HepG2 (cell line): ENCODE data around the gene NDRG3. TPM values are rescaled to one million over a fixed set of nuclear protein-coding genes. Genes with fewer than 3 reads are reported as not detected.
"Not testable (repeated sequence)": the region's sequence is repeated elsewhere in the genome, so short reads cannot be mapped to it uniquely, and the experiment has no call there.

Experiments
- ATAC-seq: fragments of 200-7000 bp; cut with Tn5 transposase; 3 replicates; pipeline ENCODE4 v1.9.1; 2020; ENCODE audit warnings: mild to moderate bottlenecking, moderate library complexity
- BruUV-seq: library from RNA; stranded (reverse); fragments of 400-500 nt; replicated peaks from 2 replicates; lab custom pipeline; 2021; lab: Mats Ljungman, UMichigan
- CTCF ChIA-PET: fragments of 300-600 bp; formaldehyde crosslinking; extraction: SDS; loops from one replicate; lab custom pipeline; 2021; ENCODE audit warnings: low total read pairs, inconsistent platforms, low intra/inter-chr PET ratio; lab: Yijun Ruan, JAX
- POLR2A ChIA-PET: fragments of 350-600 bp; sonication (Branson Sonifier 250); formaldehyde crosslinking; loops from one replicate; lab custom pipeline; 2020; ENCODE audit warnings: antibody characterized with exemption, inconsistent platforms; lab: Yijun Ruan, JAX
- DNase-seq: peaks from one replicate; pipeline ENCODE4 v3.0.0-alpha.2; 2015; ENCODE audit warnings: low spot score
- FAIRE-seq: peaks from 3 replicates; lab custom pipeline; 2011; peaks lifted over from hg19 to GRCh38; lab: Jason Lieb, UNC
- H2AFZ ChIP-seq: one replicate; pipeline ENCODE4 v1.6.1; 2011; ENCODE audit warnings: low read length, inconsistent platforms
- H3K27ac ChIP-seq: fragments of 300-600 bp; 3 replicates; pipeline ENCODE4 v1.8.0; 2011; ENCODE audit warnings: mixed run types, mild to moderate bottlenecking, mixed read lengths, low read length, inconsistent platforms; ENCODE audit not compliant: insufficient read depth; ENCODE audit errors: extremely low read length
- H3K27me3 ChIP-seq, 2 experiments: fragments of 200-600 bp in 1 of 2; 2 replicates in 1 of 2; 3 replicates in 1 of 2; pipeline versions ENCODE4 v1.6.0 to v1.8.0; 2011; ENCODE audit warnings: low read length in 2 of 2, mild to moderate bottlenecking in 2 of 2, moderate library complexity in 2 of 2, inconsistent platforms in 1 of 2; ENCODE audit not compliant: insufficient read depth in 2 of 2, control insufficient read depth in 1 of 2
- H3K36me3 ChIP-seq, 2 experiments: fragments of 200-600 bp in 1 of 2; replicated peaks in 1 of 2; 2 replicates in 1 of 2; 3 replicates in 1 of 2; pipeline versions ENCODE4 v1.5.1 to v1.8.0; 2011; ENCODE audit warnings: low read length in 2 of 2, inconsistent platforms in 1 of 2; ENCODE audit not compliant: insufficient read depth in 2 of 2, control insufficient read depth in 1 of 2
- H3K4me1 ChIP-seq: 2 replicates; pipeline ENCODE4 v1.5.1; 2012; ENCODE audit warnings: low read length, inconsistent platforms; ENCODE audit not compliant: insufficient read depth
- H3K4me2 ChIP-seq: 2 replicates; pipeline ENCODE4 v1.6.0; 2011; ENCODE audit warnings: low read depth, low read length, inconsistent platforms
- H3K4me3 ChIP-seq, 3 experiments: fragments of 200-600 bp in 1 of 3; sonication (generic), shearing (Covaris generic) in 1 of 3; replicated peaks in 1 of 3; 2 replicates each; pipeline ENCODE4 v1.5.1; 2011 to 2016; ENCODE audit warnings: low read length in 3 of 3, inconsistent platforms in 2 of 3, low read depth in 2 of 3, mild to moderate bottlenecking in 2 of 3, control low read depth in 1 of 3, mixed read lengths in 1 of 3; ENCODE audit not compliant: insufficient read depth in 1 of 3
- H3K79me2 ChIP-seq: one replicate; pipeline ENCODE4 v1.6.1; 2011; ENCODE audit warnings: low read length, inconsistent platforms; ENCODE audit not compliant: insufficient read depth
- H3K9ac ChIP-seq: 2 replicates; pipeline ENCODE4 v1.6.0; 2011; ENCODE audit warnings: mild to moderate bottlenecking, low read depth, low read length, inconsistent platforms; ENCODE audit not compliant: insufficient read depth
- H3K9me3 ChIP-seq: 2 replicates; pipeline ENCODE4 v1.5.1; 2012; ENCODE audit warnings: mild to moderate bottlenecking, low read length
- H4K20me1 ChIP-seq: 2 replicates; pipeline ENCODE4 v1.6.0; 2011; ENCODE audit warnings: inconsistent platforms, mild to moderate bottlenecking, low read length, moderate library complexity; ENCODE audit not compliant: insufficient read depth
- WGBS: methylation state at CpG from one replicate; pipeline ENCODE4 v1.1.6; 2017; ENCODE audit warnings: low lambda C conversion rate; 5-methylcytosine and 5-hydroxymethylcytosine counted together
- in situ Hi-C: cut with HindIII; loops from 2 replicates; pipeline ENCODE4 v1.10.0; 2017; ENCODE audit warnings: low pct_unique_long_range_greater_than_20kb; ENCODE audit not compliant: extremely low pct_ligation_motif_present
- intact Hi-C: fragments of 100-400 bp; cut with micrococcal nuclease; formaldehyde crosslinking; loops from one replicate; pipeline ENCODE4 v1.10.0; 2022; ENCODE audit not compliant: unreplicated experiment
- polyA plus RNA-seq, 8 experiments: library from polyadenylated mRNA; depleted of rRNA in 3 of 8; stranded (reverse) in 7 of 8; unstranded in 1 of 8; fragments of >200 nt; fragmentation: Illumina TruSeq in 4 of 8; extraction: Trizol in 4 of 8; gene quantifications; 2 replicates each; pipeline versions ENCODE4 v1.2.1 to v1.2.3, GENCODE V29; 2011 to 2016; ENCODE audit warnings: low read depth in 4 of 8, missing spikeins in 1 of 8, mixed read lengths in 1 of 8; ENCODE audit not compliant: insufficient read depth in 1 of 8
- total RNA-seq, 5 experiments: library from RNA; depleted of rRNA; stranded (reverse); fragments of >200 nt; fragmentation: Illumina TruSeq; extraction: Trizol; gene quantifications; 2 replicates each; pipeline ENCODE4 v1.2.3, GENCODE V29; 2016; ENCODE audit warnings: low read depth in 1 of 5
- TF ChIP-seq, protein P1 (sequence below), 2 experiments: fragments of 450-650 bp in 1 of 2; sonication (generic) in 1 of 2; formaldehyde crosslinking in 1 of 2; IDR thresholded peaks; 2 replicates each; pipeline versions ENCODE4 v1.6.1 to v1.8.0; 2016 to 2022; ENCODE audit warnings: antibody characterized with exemption in 1 of 2, mild to moderate bottlenecking in 1 of 2, missing genetic modification reagents in 1 of 2

Gene NDRG3
- total and polyA plus RNA-seq, 2 of the 13 experiments (the other 11 are each of a cell fraction or from before 2014, with no cell fraction given) = 36.0 to 40.5 TPM

DNA sequence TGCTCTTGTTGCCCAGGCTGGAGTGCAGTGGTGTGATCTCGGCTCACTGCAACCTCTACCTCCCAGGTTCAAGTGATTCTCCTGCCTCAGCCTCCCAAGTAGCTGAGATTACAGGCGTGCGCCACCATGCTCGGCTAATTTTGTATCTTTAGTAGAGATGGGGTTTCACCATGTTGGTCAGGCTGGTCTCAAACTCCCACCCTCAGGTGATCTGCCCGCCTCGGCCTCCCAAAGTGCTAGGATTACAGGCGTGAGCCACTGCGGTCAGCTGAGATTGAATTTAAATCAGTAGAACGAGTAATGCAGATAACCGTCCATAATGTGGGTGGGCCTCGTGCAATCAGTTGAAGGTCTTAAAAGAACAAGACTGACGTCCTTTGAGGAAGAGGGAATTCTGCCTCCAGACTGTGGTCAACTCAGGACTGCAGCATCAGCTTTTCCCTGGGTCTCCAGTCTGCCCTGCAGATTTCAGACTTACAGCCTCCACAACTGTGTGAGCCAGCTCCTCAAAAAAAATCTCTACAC is 107.0 kb downstream of the NDRG3 start:
- BruUV-seq, in situ Hi-C loops, ATAC-seq, H3K79me2 ChIP-seq, H3K27me3 ChIP-seq, H3K4me3 ChIP-seq, FAIRE-seq, H3K36me3 ChIP-seq, CTCF ChIA-PET, H3K9me3 ChIP-seq, DNase-seq, H3K4me2 ChIP-seq: not testable (repeated sequence)
- peaks cover 48% of the 10 kb centered on the region for H3K4me1 ChIP-seq
- TF ChIP-seq, protein P1, sequence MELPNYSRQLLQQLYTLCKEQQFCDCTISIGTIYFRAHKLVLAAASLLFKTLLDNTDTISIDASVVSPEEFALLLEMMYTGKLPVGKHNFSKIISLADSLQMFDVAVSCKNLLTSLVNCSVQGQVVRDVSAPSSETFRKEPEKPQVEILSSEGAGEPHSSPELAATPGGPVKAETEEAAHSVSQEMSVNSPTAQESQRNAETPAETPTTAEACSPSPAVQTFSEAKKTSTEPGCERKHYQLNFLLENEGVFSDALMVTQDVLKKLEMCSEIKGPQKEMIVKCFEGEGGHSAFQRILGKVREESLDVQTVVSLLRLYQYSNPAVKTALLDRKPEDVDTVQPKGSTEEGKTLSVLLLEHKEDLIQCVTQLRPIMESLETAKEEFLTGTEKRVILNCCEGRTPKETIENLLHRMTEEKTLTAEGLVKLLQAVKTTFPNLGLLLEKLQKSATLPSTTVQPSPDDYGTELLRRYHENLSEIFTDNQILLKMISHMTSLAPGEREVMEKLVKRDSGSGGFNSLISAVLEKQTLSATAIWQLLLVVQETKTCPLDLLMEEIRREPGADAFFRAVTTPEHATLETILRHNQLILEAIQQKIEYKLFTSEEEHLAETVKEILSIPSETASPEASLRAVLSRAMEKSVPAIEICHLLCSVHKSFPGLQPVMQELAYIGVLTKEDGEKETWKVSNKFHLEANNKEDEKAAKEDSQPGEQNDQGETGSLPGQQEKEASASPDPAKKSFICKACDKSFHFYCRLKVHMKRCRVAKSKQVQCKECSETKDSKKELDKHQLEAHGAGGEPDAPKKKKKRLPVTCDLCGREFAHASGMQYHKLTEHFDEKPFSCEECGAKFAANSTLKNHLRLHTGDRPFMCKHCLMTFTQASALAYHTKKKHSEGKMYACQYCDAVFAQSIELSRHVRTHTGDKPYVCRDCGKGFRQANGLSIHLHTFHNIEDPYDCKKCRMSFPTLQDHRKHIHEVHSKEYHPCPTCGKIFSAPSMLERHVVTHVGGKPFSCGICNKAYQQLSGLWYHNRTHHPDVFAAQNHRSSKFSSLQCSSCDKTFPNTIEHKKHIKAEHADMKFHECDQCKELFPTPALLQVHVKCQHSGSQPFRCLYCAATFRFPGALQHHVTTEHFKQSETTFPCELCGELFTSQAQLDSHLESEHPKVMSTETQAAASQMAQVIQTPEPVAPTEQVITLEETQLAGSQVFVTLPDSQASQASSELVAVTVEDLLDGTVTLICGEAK (IDR thresholded peaks at IDR 0.05) = not testable (repeated sequence)
- TF ChIP-seq, protein P1 (CRISPR knock-in tag; IDR thresholded peaks at IDR 0.05) = peak; percentile 30; the same call in 1 of the 2 replicates
- TF ChIP-seq, all 625 proteins: peak for 1; not testable (repeated sequence) for 624
- 95% methylated on average over 12 of the region's 12 CpGs for WGBS
- H4K20me1 ChIP-seq, intact Hi-C loops, H3K9ac ChIP-seq, H2AFZ ChIP-seq, POLR2A ChIA-PET, H3K27ac ChIP-seq: not testable (repeated sequence)
